Activated T-cell treated with anti-CD3 and anti-CD28 coated beads for 24 hours (primary cell): ENCODE measurements around the gene PPP1R16B.

Source experiments
- DNase-seq: peaks from one replicate; pipeline ENCODE4 v3.0.0-alpha.2; 2020; ENCODE audit warnings: low read depth

Gene PPP1R16B

GRCh38 chr20:38965264-38965663 lies 159.8 kb downstream of the PPP1R16B start:
- DNase-seq, result no peak

- no peak for DNase-seq
Measured at GRCh38 chr20:38968090-38968489, 162.6 kb downstream of the PPP1R16B start.

DNA sequence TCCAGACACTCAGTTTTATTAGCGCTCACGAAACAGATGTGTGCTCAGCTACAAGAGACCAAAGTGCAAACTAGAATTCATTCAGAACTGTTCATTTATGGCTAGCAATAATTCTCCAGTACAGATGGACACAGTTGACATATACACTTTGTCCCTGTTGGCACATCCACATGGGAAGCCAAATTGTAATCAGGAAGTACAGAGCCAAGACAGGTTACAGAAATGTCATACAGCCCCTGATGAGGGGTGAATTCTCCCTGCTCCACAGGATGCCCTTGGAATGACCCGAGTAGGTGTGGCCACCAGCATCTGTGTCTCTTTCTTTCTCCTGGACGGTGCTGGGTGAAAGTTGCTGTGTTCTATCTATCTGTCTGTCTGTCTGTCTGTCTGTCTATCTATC lies 164.2 kb downstream of the PPP1R16B start:
- DNase-seq, result no peak

DNA sequence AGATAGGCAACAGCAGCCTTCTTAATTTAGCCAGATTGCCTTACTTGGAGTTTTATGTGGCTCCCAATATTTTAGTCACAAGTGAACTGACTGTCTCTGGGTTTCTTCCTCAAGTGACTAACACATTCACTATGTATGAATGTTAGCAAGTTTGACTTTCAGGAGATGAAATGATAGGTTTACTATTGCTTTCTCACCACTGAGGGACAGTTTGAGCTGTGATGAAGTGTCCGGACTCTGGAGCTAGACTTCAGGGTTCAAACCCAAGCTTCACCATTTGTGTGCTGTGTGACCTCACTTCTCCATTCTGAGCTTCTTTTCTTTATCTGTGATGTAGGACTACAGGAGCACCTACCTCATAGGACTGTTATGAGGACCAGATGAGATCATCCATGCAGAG lies 164.8 kb downstream of the PPP1R16B start:
- no peak for DNase-seq
